Upper lobe of left lung (tissue), 4 donors: ENCODE results near the gene C6orf15.

Experiments used
- POLR2AphosphoS5 ChIP-seq, 2 donors: sonication (generic); formaldehyde crosslinking; IDR thresholded peaks; one replicate each; pipeline ENCODE4 v1.5.1; 2017; ENCODE audit warnings: antibody characterized with exemption in 2 of 2
- TF ChIP-seq, protein P1 (sequence below), 6 experiments: fragments of 450-650 bp in 4 of 6; fragments of 200-600 bp in 2 of 6; sonication (generic) in 2 of 6; IDR thresholded peaks; one replicate each; pipeline ENCODE4 v1.5.1; 2016 to 2019; ENCODE audit warnings: antibody characterized with exemption in 6 of 6

DNA sequence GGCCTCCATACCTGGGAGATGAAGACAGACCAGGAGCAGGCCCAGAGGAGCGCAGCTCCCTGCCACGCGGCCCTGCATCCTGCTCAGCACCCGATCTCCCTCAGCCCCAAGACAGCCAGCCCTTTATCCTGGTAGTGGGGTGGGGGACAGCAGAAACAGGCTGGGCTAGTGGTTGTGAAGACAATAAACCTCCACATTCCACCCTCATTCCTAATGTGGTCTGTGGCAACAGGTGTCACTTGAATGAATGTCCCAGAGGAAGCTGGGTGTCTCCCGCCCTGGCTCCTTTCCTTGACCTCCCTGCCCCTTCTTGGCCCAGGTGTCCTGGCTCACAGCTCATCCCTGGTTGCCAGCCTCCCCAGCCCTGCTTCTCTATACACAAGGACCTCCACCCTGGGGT is at the start of gene C6orf15:
- TF ChIP-seq, protein P1, sequence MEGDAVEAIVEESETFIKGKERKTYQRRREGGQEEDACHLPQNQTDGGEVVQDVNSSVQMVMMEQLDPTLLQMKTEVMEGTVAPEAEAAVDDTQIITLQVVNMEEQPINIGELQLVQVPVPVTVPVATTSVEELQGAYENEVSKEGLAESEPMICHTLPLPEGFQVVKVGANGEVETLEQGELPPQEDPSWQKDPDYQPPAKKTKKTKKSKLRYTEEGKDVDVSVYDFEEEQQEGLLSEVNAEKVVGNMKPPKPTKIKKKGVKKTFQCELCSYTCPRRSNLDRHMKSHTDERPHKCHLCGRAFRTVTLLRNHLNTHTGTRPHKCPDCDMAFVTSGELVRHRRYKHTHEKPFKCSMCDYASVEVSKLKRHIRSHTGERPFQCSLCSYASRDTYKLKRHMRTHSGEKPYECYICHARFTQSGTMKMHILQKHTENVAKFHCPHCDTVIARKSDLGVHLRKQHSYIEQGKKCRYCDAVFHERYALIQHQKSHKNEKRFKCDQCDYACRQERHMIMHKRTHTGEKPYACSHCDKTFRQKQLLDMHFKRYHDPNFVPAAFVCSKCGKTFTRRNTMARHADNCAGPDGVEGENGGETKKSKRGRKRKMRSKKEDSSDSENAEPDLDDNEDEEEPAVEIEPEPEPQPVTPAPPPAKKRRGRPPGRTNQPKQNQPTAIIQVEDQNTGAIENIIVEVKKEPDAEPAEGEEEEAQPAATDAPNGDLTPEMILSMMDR (IDR thresholded peaks at IDR 0.05), result no peak
- TF ChIP-seq POLR2AphosphoS5 (IDR thresholded peaks at IDR 0.05), result no peak
